ENCODE data around the gene CHST11. TPM values are rescaled to one million over a fixed set of nuclear protein-coding genes. Genes with fewer than 3 reads are reported as not detected.

The CHST11 gene
- total RNA-seq, 5 donors from 2014 or later (not counting 1 experiment from before 2014, with no cell fraction given) = 49.8 to 78.3 (median 63.7) TPM

GRCh38 chr12:104626069-104626837 lies 169.5 kb downstream of the CHST11 start:
- DNase-seq = no peak
- H3K4me3 Mint-ChIP-seq = no peak overlapping the region
- peaks cover 18 to 60% (median 59%) of the 10 kb centered on the region in 3 donors for H3K4me1 Mint-ChIP-seq
- peaks cover 28% of the 10 kb centered on the region for H3K36me3 Mint-ChIP-seq
- Histone ChIP-seq H3K27me3 (replicated peaks in 1 of 2; ENCODE audit: control insufficient read depth in 2 of 2, extremely low read depth in 1 of 2, insufficient read depth in 2 of 2, low read length in 1 of 2) (no peaks in the 10 kb centered on the region), H3K4me1 (ENCODE audit: control insufficient read depth in 1 of 2, extremely low read depth in 1 of 2, insufficient read depth in 2 of 2, low read length in 2 of 2) (peaks cover 0 to 4% of the 10 kb centered on the region in 2 experiments), H3K36me3 (ENCODE audit: control insufficient read depth in 2 of 2, extremely low read depth in 1 of 2, insufficient read depth in 1 of 2, low read length in 1 of 2) (peaks cover 0 to 3% of the 10 kb centered on the region in 2 donors), H3K9me3 (no peaks in the 10 kb centered on the region), H3K27ac (ENCODE audit: low read length) (no peak overlapping the region), H3K4me3 (ENCODE audit: control insufficient read depth in 1 of 2, extremely low read depth in 1 of 2, low read length in 1 of 2) (no peak overlapping the region)
- no peaks in the 10 kb centered on the region for H3K9me3 Mint-ChIP-seq
- H3K27me3 Mint-ChIP-seq = no peaks in the 10 kb centered on the region
- no peak for ATAC-seq (replicated peaks in 1 of 4)
- POLR2A ChIA-PET = no interaction called here
- H3K27ac Mint-ChIP-seq = peak overlapping the region in 1 of 2 donors; percentile 23
- 83% methylated on average over 3 of the region's 5 CpGs for WGBS (ENCODE audit: insufficient coverage)
- CTCF ChIA-PET = interaction anchor here (0.6 to 1.1 kb wide), 3 partner anchors 28 to 427 kb away, joined by 3 to 5 read pairs (median 4); no protein-coding TSS in a partner anchor

GRCh38 chr12:104627231-104627989 lies 170.7 kb downstream of the CHST11 start:
- ChIA-PET CTCF (no interaction called here), POLR2A (interaction anchor here in 1 of 2 donors (0.7 kb wide), 1 partner anchor 686 kb away, joined by 3 read pairs; no protein-coding TSS in a partner anchor)
- DNase-seq (no peak), ATAC-seq (replicated peaks in 1 of 4) (no peak)
- Mint-ChIP-seq H3K27me3 (no peaks in the 10 kb centered on the region), H3K4me1 (peaks cover 22 to 62% (median 61%) of the 10 kb centered on the region in 3 donors), H3K9me3 (no peaks in the 10 kb centered on the region), H3K36me3 (peaks cover 31% of the 10 kb centered on the region), H3K4me3 (no peak overlapping the region), H3K27ac (no peak overlapping the region)
- H3K9me3 ChIP-seq = no peaks in the 10 kb centered on the region
- H3K27me3 ChIP-seq (replicated peaks in 1 of 2; ENCODE audit: control insufficient read depth in 2 of 2, extremely low read depth in 1 of 2, insufficient read depth in 2 of 2, low read length in 1 of 2) = no peaks in the 10 kb centered on the region
- H3K4me1 ChIP-seq (ENCODE audit: control insufficient read depth in 1 of 2, extremely low read depth in 1 of 2, insufficient read depth in 2 of 2, low read length in 2 of 2) = peaks cover 0 to 13% of the 10 kb centered on the region in 2 experiments
- WGBS (ENCODE audit: insufficient coverage) = 100% methylated on average over 3 of the region's 7 CpGs
- no peak overlapping the region for H3K27ac ChIP-seq (ENCODE audit: low read length)
- no peak overlapping the region for H3K4me3 ChIP-seq (ENCODE audit: control insufficient read depth in 1 of 2, extremely low read depth in 1 of 2, low read length in 1 of 2)
- H3K36me3 ChIP-seq (ENCODE audit: control insufficient read depth in 2 of 2, extremely low read depth in 1 of 2, insufficient read depth in 1 of 2, low read length in 1 of 2) = peaks cover 0 to 3% of the 10 kb centered on the region in 2 donors

GRCh38 chr12:104627990-104628830 lies 171.5 kb downstream of the CHST11 start:
- DNase-seq (no peak), ATAC-seq (replicated peaks in 1 of 4) (no peak)
- H3K27me3 Mint-ChIP-seq = no peaks in the 10 kb centered on the region
- 99% methylated on average over 15 of the region's 16 CpGs for whole genome bisulfite sequencing (ENCODE audit: insufficient coverage)
- H3K27ac ChIP-seq (ENCODE audit: low read length) = no peak overlapping the region
- ChIA-PET CTCF (no interaction called here), POLR2A (no interaction called here)
- no peak overlapping the region for H3K4me3 Mint-ChIP-seq
- H3K9me3 Mint-ChIP-seq = no peaks in the 10 kb centered on the region
- peaks cover 22 to 61% (median 59%) of the 10 kb centered on the region in 3 donors for H3K4me1 Mint-ChIP-seq
- H3K27ac Mint-ChIP-seq = no peak overlapping the region
- no peak overlapping the region for H3K4me3 ChIP-seq (ENCODE audit: control insufficient read depth in 1 of 2, extremely low read depth in 1 of 2, low read length in 1 of 2)
- H3K36me3 ChIP-seq (ENCODE audit: control insufficient read depth in 2 of 2, extremely low read depth in 1 of 2, insufficient read depth in 1 of 2, low read length in 1 of 2) = peaks cover 0 to 3% of the 10 kb centered on the region in 2 donors
- no peaks in the 10 kb centered on the region for H3K9me3 ChIP-seq
- peaks cover 0 to 15% of the 10 kb centered on the region in 2 experiments for H3K4me1 ChIP-seq (ENCODE audit: control insufficient read depth in 1 of 2, extremely low read depth in 1 of 2, insufficient read depth in 2 of 2, low read length in 2 of 2)
- no peaks in the 10 kb centered on the region for H3K27me3 ChIP-seq (replicated peaks in 1 of 2; ENCODE audit: control insufficient read depth in 2 of 2, extremely low read depth in 1 of 2, insufficient read depth in 2 of 2, low read length in 1 of 2)
- peaks cover 31% of the 10 kb centered on the region for H3K36me3 Mint-ChIP-seq

- ChIA-PET CTCF (interaction anchor here in 1 of 2 donors (0.6 kb wide), 1 partner anchor 1475 kb away, joined by 3 read pairs; no protein-coding TSS in a partner anchor), POLR2A (no interaction called here)
- ATAC-seq (replicated peaks in 1 of 4) (no peak), DNase-seq (no peak)
- H3K27ac ChIP-seq (ENCODE audit: low read length) = no peak overlapping the region
- Mint-ChIP-seq H3K4me3 (no peak overlapping the region), H3K27ac (no peak overlapping the region), H3K4me1 (peaks cover 22 to 60% (median 56%) of the 10 kb centered on the region in 3 donors), H3K9me3 (no peaks in the 10 kb centered on the region), H3K27me3 (no peaks in the 10 kb centered on the region), H3K36me3 (peaks cover 31% of the 10 kb centered on the region)
- peaks cover 0 to 3% of the 10 kb centered on the region in 2 donors for H3K36me3 ChIP-seq (ENCODE audit: control insufficient read depth in 2 of 2, extremely low read depth in 1 of 2, insufficient read depth in 1 of 2, low read length in 1 of 2)
- WGBS (ENCODE audit: insufficient coverage) = 100% methylated on average over 2 of the region's 3 CpGs
- no peaks in the 10 kb centered on the region for H3K27me3 ChIP-seq (replicated peaks in 1 of 2; ENCODE audit: control insufficient read depth in 2 of 2, extremely low read depth in 1 of 2, insufficient read depth in 2 of 2, low read length in 1 of 2)
- peaks cover 0 to 15% of the 10 kb centered on the region in 2 experiments for H3K4me1 ChIP-seq (ENCODE audit: control insufficient read depth in 1 of 2, extremely low read depth in 1 of 2, insufficient read depth in 2 of 2, low read length in 2 of 2)
- no peak overlapping the region for H3K4me3 ChIP-seq (ENCODE audit: control insufficient read depth in 1 of 2, extremely low read depth in 1 of 2, low read length in 1 of 2)
- no peaks in the 10 kb centered on the region for H3K9me3 ChIP-seq
These were observed 172.0 kb downstream of the CHST11 start for GRCh38 chr12:104628831-104629135.

- no peak for ATAC-seq (replicated peaks in 1 of 4)
These were observed 173.5 kb downstream of the CHST11 start for GRCh38 chr12:104630230-104630670.

GRCh38 chr12:104631867-104632266 lies 175.1 kb downstream of the CHST11 start:
- 90% methylated on average over 5 of the region's 8 CpGs for WGBS (ENCODE audit: insufficient coverage)
- peaks cover 0 to 15% of the 10 kb centered on the region in 2 experiments for H3K4me1 ChIP-seq (ENCODE audit: control insufficient read depth in 1 of 2, extremely low read depth in 1 of 2, insufficient read depth in 2 of 2, low read length in 2 of 2)
- no peak overlapping the region for H3K4me3 Mint-ChIP-seq
- H3K27ac ChIP-seq (ENCODE audit: low read length) = no peak overlapping the region
- H3K9me3 Mint-ChIP-seq = no peaks in the 10 kb centered on the region
- no peak for ATAC-seq (replicated peaks in 1 of 4)
- H3K27me3 Mint-ChIP-seq = no peaks in the 10 kb centered on the region
- no peaks in the 10 kb centered on the region for H3K27me3 ChIP-seq (replicated peaks in 1 of 2; ENCODE audit: control insufficient read depth in 2 of 2, extremely low read depth in 1 of 2, insufficient read depth in 2 of 2, low read length in 1 of 2)
- no peaks in the 10 kb centered on the region for H3K9me3 ChIP-seq
- no peak overlapping the region for H3K27ac Mint-ChIP-seq
- H3K36me3 ChIP-seq (ENCODE audit: control insufficient read depth in 2 of 2, extremely low read depth in 1 of 2, insufficient read depth in 1 of 2, low read length in 1 of 2) = peaks cover 0 to 6% of the 10 kb centered on the region in 2 donors
- ChIA-PET POLR2A (no interaction called here), CTCF (no interaction called here)
- H3K36me3 Mint-ChIP-seq = peaks cover 40% of the 10 kb centered on the region
- peaks cover 26 to 61% (median 57%) of the 10 kb centered on the region in 3 donors for H3K4me1 Mint-ChIP-seq
- H3K4me3 ChIP-seq (ENCODE audit: control insufficient read depth in 1 of 2, extremely low read depth in 1 of 2, low read length in 1 of 2) = no peak overlapping the region
- DNase-seq = no peak

More at GRCh38 chr12:104630230-104630670, 173.5 kb downstream of the CHST11 start:
- Histone ChIP-seq H3K36me3 (ENCODE audit: control insufficient read depth in 2 of 2, extremely low read depth in 1 of 2, insufficient read depth in 1 of 2, low read length in 1 of 2) (peaks cover 0 to 6% of the 10 kb centered on the region in 2 donors), H3K4me1 (ENCODE audit: control insufficient read depth in 1 of 2, extremely low read depth in 1 of 2, insufficient read depth in 2 of 2, low read length in 2 of 2) (peaks cover 0 to 15% of the 10 kb centered on the region in 2 experiments), H3K27ac (ENCODE audit: low read length) (no peak overlapping the region), H3K27me3 (replicated peaks in 1 of 2; ENCODE audit: control insufficient read depth in 2 of 2, extremely low read depth in 1 of 2, insufficient read depth in 2 of 2, low read length in 1 of 2) (no peaks in the 10 kb centered on the region), H3K4me3 (ENCODE audit: control insufficient read depth in 1 of 2, extremely low read depth in 1 of 2, low read length in 1 of 2) (no peak overlapping the region), H3K9me3 (no peaks in the 10 kb centered on the region)
- H3K36me3 Mint-ChIP-seq = peaks cover 36% of the 10 kb centered on the region
- no peaks in the 10 kb centered on the region for H3K9me3 Mint-ChIP-seq
- H3K27me3 Mint-ChIP-seq = no peaks in the 10 kb centered on the region
- H3K4me3 Mint-ChIP-seq = no peak overlapping the region
- 100% methylated on average over 2 of the region's 6 CpGs for WGBS (ENCODE audit: insufficient coverage)
- peak overlapping the region in 1 of 2 donors; percentile 44 for H3K27ac Mint-ChIP-seq
- ChIA-PET POLR2A (no interaction called here), CTCF (no interaction called here)
- DNase-seq = no peak
- peaks cover 17 to 54% (median 53%) of the 10 kb centered on the region in 3 donors for H3K4me1 Mint-ChIP-seq

Data from T-cell (primary cell).